Measurements from ENCODE around the gene NAPSA.

DNA sequence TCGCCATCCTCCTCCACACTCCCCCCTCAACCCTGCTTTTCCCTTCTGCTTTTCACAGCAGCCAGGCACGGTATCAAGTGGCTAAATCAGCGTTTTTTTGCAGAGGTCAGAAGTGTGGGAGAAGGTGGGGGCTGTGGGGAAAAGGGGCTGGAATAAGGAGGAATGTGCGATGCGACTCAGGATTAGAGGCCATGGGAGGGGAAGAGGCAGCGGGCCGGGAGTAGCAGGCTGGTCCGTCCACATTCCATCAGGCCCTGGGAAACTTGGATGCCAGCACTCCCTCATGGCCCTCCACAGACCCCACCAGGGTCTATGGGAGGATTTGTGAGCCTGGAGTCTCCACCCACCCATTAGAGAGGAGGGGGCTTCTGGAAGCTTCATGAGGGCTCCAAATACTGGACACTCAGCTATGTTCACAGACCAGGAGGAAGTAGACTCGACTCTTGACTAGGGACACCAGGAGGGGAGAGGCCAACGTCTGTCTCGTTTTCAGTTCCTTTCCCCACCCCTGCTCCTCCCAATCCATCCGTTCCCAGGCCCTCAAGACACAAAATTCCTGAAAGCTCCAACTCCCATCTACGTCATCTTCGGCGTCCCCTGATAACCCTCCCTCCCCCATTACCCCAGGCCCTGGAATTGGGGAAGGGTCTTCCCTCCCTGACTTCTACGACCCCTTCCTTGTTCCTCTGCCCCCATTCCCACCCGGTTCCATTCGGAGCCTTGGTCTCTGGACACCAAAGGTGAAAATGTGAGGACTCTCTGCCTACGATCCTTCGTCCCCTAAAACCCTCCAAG lies 33.0 kb downstream of the NAPSA start:
- no peak for TF ChIP-seq HLTF (IDR thresholded peaks at IDR 0.05)
- TF ChIP-seq, protein P1, sequence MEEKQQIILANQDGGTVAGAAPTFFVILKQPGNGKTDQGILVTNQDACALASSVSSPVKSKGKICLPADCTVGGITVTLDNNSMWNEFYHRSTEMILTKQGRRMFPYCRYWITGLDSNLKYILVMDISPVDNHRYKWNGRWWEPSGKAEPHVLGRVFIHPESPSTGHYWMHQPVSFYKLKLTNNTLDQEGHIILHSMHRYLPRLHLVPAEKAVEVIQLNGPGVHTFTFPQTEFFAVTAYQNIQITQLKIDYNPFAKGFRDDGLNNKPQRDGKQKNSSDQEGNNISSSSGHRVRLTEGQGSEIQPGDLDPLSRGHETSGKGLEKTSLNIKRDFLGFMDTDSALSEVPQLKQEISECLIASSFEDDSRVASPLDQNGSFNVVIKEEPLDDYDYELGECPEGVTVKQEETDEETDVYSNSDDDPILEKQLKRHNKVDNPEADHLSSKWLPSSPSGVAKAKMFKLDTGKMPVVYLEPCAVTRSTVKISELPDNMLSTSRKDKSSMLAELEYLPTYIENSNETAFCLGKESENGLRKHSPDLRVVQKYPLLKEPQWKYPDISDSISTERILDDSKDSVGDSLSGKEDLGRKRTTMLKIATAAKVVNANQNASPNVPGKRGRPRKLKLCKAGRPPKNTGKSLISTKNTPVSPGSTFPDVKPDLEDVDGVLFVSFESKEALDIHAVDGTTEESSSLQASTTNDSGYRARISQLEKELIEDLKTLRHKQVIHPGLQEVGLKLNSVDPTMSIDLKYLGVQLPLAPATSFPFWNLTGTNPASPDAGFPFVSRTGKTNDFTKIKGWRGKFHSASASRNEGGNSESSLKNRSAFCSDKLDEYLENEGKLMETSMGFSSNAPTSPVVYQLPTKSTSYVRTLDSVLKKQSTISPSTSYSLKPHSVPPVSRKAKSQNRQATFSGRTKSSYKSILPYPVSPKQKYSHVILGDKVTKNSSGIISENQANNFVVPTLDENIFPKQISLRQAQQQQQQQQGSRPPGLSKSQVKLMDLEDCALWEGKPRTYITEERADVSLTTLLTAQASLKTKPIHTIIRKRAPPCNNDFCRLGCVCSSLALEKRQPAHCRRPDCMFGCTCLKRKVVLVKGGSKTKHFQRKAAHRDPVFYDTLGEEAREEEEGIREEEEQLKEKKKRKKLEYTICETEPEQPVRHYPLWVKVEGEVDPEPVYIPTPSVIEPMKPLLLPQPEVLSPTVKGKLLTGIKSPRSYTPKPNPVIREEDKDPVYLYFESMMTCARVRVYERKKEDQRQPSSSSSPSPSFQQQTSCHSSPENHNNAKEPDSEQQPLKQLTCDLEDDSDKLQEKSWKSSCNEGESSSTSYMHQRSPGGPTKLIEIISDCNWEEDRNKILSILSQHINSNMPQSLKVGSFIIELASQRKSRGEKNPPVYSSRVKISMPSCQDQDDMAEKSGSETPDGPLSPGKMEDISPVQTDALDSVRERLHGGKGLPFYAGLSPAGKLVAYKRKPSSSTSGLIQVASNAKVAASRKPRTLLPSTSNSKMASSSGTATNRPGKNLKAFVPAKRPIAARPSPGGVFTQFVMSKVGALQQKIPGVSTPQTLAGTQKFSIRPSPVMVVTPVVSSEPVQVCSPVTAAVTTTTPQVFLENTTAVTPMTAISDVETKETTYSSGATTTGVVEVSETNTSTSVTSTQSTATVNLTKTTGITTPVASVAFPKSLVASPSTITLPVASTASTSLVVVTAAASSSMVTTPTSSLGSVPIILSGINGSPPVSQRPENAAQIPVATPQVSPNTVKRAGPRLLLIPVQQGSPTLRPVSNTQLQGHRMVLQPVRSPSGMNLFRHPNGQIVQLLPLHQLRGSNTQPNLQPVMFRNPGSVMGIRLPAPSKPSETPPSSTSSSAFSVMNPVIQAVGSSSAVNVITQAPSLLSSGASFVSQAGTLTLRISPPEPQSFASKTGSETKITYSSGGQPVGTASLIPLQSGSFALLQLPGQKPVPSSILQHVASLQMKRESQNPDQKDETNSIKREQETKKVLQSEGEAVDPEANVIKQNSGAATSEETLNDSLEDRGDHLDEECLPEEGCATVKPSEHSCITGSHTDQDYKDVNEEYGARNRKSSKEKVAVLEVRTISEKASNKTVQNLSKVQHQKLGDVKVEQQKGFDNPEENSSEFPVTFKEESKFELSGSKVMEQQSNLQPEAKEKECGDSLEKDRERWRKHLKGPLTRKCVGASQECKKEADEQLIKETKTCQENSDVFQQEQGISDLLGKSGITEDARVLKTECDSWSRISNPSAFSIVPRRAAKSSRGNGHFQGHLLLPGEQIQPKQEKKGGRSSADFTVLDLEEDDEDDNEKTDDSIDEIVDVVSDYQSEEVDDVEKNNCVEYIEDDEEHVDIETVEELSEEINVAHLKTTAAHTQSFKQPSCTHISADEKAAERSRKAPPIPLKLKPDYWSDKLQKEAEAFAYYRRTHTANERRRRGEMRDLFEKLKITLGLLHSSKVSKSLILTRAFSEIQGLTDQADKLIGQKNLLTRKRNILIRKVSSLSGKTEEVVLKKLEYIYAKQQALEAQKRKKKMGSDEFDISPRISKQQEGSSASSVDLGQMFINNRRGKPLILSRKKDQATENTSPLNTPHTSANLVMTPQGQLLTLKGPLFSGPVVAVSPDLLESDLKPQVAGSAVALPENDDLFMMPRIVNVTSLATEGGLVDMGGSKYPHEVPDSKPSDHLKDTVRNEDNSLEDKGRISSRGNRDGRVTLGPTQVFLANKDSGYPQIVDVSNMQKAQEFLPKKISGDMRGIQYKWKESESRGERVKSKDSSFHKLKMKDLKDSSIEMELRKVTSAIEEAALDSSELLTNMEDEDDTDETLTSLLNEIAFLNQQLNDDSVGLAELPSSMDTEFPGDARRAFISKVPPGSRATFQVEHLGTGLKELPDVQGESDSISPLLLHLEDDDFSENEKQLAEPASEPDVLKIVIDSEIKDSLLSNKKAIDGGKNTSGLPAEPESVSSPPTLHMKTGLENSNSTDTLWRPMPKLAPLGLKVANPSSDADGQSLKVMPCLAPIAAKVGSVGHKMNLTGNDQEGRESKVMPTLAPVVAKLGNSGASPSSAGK (IDR thresholded peaks at IDR 0.05): no peak
- TF ChIP-seq, protein P2, sequence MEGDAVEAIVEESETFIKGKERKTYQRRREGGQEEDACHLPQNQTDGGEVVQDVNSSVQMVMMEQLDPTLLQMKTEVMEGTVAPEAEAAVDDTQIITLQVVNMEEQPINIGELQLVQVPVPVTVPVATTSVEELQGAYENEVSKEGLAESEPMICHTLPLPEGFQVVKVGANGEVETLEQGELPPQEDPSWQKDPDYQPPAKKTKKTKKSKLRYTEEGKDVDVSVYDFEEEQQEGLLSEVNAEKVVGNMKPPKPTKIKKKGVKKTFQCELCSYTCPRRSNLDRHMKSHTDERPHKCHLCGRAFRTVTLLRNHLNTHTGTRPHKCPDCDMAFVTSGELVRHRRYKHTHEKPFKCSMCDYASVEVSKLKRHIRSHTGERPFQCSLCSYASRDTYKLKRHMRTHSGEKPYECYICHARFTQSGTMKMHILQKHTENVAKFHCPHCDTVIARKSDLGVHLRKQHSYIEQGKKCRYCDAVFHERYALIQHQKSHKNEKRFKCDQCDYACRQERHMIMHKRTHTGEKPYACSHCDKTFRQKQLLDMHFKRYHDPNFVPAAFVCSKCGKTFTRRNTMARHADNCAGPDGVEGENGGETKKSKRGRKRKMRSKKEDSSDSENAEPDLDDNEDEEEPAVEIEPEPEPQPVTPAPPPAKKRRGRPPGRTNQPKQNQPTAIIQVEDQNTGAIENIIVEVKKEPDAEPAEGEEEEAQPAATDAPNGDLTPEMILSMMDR (IDR thresholded peaks at IDR 0.05 in 2 of 3, conservative IDR thresholded peaks at IDR 0.05 in 1 of 3; ENCODE audit: insufficient read depth in 2 of 3, low read depth in 1 of 3, low read length in 3 of 3): no peak
- TF ChIP-seq CEBPB (tag; IDR thresholded peaks at IDR 0.05): no peak
- no peak for TF ChIP-seq KDM1A (IDR thresholded peaks at IDR 0.05)
- no peak for TF ChIP-seq NFIC (IDR thresholded peaks at IDR 0.05)
- TF ChIP-seq, protein P3, sequence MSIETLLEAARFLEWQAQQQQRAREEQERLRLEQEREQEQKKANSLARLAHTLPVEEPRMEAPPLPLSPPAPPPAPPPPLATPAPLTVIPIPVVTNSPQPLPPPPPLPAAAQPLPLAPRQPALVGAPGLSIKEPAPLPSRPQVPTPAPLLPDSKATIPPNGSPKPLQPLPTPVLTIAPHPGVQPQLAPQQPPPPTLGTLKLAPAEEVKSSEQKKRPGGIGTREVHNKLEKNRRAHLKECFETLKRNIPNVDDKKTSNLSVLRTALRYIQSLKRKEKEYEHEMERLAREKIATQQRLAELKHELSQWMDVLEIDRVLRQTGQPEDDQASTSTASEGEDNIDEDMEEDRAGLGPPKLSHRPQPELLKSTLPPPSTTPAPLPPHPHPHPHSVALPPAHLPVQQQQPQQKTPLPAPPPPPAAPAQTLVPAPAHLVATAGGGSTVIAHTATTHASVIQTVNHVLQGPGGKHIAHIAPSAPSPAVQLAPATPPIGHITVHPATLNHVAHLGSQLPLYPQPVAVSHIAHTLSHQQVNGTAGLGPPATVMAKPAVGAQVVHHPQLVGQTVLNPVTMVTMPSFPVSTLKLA (conservative IDR thresholded peaks at IDR 0.05): no peak
- TF ChIP-seq, protein P4, sequence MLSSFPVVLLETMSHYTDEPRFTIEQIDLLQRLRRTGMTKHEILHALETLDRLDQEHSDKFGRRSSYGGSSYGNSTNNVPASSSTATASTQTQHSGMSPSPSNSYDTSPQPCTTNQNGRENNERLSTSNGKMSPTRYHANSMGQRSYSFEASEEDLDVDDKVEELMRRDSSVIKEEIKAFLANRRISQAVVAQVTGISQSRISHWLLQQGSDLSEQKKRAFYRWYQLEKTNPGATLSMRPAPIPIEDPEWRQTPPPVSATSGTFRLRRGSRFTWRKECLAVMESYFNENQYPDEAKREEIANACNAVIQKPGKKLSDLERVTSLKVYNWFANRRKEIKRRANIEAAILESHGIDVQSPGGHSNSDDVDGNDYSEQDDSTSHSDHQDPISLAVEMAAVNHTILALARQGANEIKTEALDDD (IDR thresholded peaks at IDR 0.05): no peak
- no peak for TF ChIP-seq POLR2A (conservative IDR thresholded peaks at IDR 0.05)
- no peak for TF ChIP-seq SP1 (CRISPR knock-in tag; IDR thresholded peaks at IDR 0.05)
- no peak for TF ChIP-seq CBX5 (IDR thresholded peaks at IDR 0.05; ENCODE audit: borderline replicate concordance, low read depth)

Data from K562 (cell line).